Fibroblast of lung (primary cell): ENCODE data around the gene KLHL8. TPM values are rescaled to one million over a fixed set of nuclear protein-coding genes. Genes with fewer than 3 reads are reported as not detected.

Experiments
- DNase-seq, 2 donors: peaks; one replicate each; pipeline versions ENCODE4 v3.0.0 to v3.0.0-alpha.2; 2010; ENCODE audit warnings: low read depth in 2 of 2
- H2AFZ ChIP-seq: 2 replicates; pipeline ENCODE4 v1.5.1; 2012; ENCODE audit warnings: low read length, control low read depth, inconsistent platforms
- H3K27ac ChIP-seq: 2 replicates; pipeline ENCODE4 v1.5.1; 2011; ENCODE audit warnings: low read length, control low read depth; ENCODE audit not compliant: insufficient read depth
- H3K27me3 ChIP-seq: 2 replicates; pipeline ENCODE4 v1.5.1; 2011; ENCODE audit warnings: mild to moderate bottlenecking, low read length; ENCODE audit not compliant: control insufficient read depth, insufficient read depth
- H3K36me3 ChIP-seq: 2 replicates; pipeline ENCODE4 v1.5.1; 2011; ENCODE audit warnings: low read length; ENCODE audit not compliant: control insufficient read depth, insufficient read depth
- H3K4me1 ChIP-seq: 2 replicates; pipeline ENCODE4 v1.5.1; 2011; ENCODE audit warnings: low read length; ENCODE audit not compliant: control insufficient read depth, insufficient read depth; ENCODE audit errors: extremely low read depth
- H3K4me2 ChIP-seq: 2 replicates; pipeline ENCODE4 v1.5.1; 2011; ENCODE audit warnings: low read length, control low read depth; ENCODE audit not compliant: insufficient read depth; ENCODE audit errors: extremely low read depth
- H3K4me3 ChIP-seq, 4 experiments: fragments of 200-600 bp in 1 of 4; sonication (generic) in 1 of 4; replicated peaks in 1 of 4; 2 replicates each; pipeline ENCODE4 v1.5.1; 2011 to 2016; ENCODE audit warnings: low read length in 4 of 4, low read depth in 3 of 4, mild to moderate bottlenecking in 3 of 4, control low read depth in 2 of 4, inconsistent platforms in 1 of 4, mixed read lengths in 1 of 4; ENCODE audit not compliant: insufficient read depth in 1 of 4; ENCODE audit errors: control extremely low read depth in 1 of 4
- H3K79me2 ChIP-seq: 2 replicates; pipeline ENCODE4 v1.5.1; 2012; ENCODE audit warnings: mild to moderate bottlenecking, low read length, inconsistent platforms; ENCODE audit not compliant: control insufficient read depth, insufficient read depth
- H3K9ac ChIP-seq: 2 replicates; pipeline ENCODE4 v1.5.1; 2011; ENCODE audit warnings: mild to moderate bottlenecking, low read length, control low read depth; ENCODE audit not compliant: insufficient read depth
- H3K9me3 ChIP-seq: 2 replicates; pipeline ENCODE4 v1.5.1; 2012; ENCODE audit warnings: low read depth, low read length; ENCODE audit not compliant: control insufficient read depth, insufficient read depth
- H4K20me1 ChIP-seq: 2 replicates; pipeline ENCODE4 v1.5.1; 2011; ENCODE audit warnings: low read length; ENCODE audit not compliant: control insufficient read depth, insufficient read depth; ENCODE audit errors: extremely low read depth
- EZH2 ChIP-seq: IDR thresholded peaks from 2 replicates; pipeline ENCODE4 v1.5.1; 2012; ENCODE audit warnings: low read length, control low read depth, mild to moderate bottlenecking; ENCODE audit errors: missing control alignments
- polyA plus RNA-seq, 2 donors: library from polyadenylated mRNA; depleted of rRNA in 1 of 2; stranded (reverse) in 1 of 2; unstranded in 1 of 2; fragments of >200 nt; gene quantifications; 2 replicates each; pipeline ENCODE4 v1.2.1, GENCODE V29; 2011 to 2012; ENCODE audit warnings: missing spikeins in 1 of 2
- total RNA-seq: library from RNA; depleted of rRNA; stranded (reverse); fragments of >200 nt; gene quantifications from 2 replicates; pipeline ENCODE4 v1.2.1, GENCODE V29; 2014
- TF ChIP-seq, protein P1 (sequence below), 2 donors: IDR thresholded peaks in 1 of 2; conservative IDR thresholded peaks in 1 of 2; 1 replicate in 1 of 2; 2 replicates in 1 of 2; pipeline ENCODE4 v1.5.1; 2011 to 2012; ENCODE audit warnings: low read length in 2 of 2, control low read depth in 1 of 2, inconsistent platforms in 1 of 2, low read depth in 1 of 2, mild to moderate bottlenecking in 1 of 2

KLHL8 gene
- total and polyA plus RNA-seq, 2 donors (not counting 1 experiment from before 2014, with no cell fraction given) = 8.8 to 15.7 TPM

DNA sequence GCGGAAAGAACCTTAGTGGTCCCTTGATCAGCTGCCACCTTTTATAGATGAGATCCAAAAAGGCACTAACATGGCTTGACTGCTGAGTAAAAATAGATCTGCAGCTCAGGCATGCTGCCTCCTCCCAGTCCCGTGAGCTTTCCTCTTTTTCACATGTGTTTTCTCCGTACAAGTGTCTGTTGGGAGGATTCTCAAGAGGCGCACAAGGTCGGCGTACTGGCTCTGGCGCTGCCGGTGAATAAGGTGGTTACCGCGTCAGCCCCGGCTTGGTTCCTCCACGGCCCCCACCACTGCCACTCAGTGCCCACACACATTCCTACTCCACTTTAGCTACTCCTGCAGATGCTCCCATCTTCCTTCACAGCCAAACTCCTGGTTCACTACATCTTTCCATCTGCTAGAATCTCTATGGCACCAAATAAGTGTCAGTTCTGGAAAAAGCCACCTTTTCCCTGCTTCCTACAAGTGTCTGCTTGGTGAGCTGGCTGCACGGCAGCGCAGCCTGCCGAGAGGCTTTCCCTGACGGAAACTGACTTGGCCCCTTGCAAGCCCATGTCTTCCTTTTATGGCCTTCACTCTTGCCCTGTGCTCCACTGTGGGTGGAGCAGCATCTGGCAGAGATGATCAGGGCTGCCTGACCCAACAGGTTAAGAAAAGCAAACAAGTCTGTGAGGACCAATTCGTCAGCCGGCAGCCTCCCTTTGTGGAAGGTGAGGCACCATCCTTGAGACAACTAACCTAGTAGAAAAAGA lies 99.8 kb downstream of the KLHL8 start:
- peak; percentile 82 to 92 for DNase-seq
- Histone ChIP-seq H3K4me1 (peaks cover 2% of the 10 kb centered on the region), H3K27me3 (no peaks in the 10 kb centered on the region), H3K9ac (no peak overlapping the region), H3K9me3 (no peaks in the 10 kb centered on the region), H2AFZ (no peak overlapping the region), H4K20me1 (no peaks in the 10 kb centered on the region), H3K36me3 (peaks cover 2% of the 10 kb centered on the region), H3K27ac (no peak overlapping the region), H3K4me3 (no peak overlapping the region), H3K4me2 (peak overlapping the region; percentile 11), H3K79me2 (no peaks in the 10 kb centered on the region)
- TF ChIP-seq, protein P1, sequence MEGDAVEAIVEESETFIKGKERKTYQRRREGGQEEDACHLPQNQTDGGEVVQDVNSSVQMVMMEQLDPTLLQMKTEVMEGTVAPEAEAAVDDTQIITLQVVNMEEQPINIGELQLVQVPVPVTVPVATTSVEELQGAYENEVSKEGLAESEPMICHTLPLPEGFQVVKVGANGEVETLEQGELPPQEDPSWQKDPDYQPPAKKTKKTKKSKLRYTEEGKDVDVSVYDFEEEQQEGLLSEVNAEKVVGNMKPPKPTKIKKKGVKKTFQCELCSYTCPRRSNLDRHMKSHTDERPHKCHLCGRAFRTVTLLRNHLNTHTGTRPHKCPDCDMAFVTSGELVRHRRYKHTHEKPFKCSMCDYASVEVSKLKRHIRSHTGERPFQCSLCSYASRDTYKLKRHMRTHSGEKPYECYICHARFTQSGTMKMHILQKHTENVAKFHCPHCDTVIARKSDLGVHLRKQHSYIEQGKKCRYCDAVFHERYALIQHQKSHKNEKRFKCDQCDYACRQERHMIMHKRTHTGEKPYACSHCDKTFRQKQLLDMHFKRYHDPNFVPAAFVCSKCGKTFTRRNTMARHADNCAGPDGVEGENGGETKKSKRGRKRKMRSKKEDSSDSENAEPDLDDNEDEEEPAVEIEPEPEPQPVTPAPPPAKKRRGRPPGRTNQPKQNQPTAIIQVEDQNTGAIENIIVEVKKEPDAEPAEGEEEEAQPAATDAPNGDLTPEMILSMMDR (conservative IDR thresholded peaks at IDR 0.05 in 1 of 2, IDR thresholded peaks at IDR 0.05 in 1 of 2; ENCODE audit: low read depth in 1 of 2, low read length in 2 of 2) = peak in 1 of 2 donors; percentile 19
- no peak for TF ChIP-seq EZH2

DNA sequence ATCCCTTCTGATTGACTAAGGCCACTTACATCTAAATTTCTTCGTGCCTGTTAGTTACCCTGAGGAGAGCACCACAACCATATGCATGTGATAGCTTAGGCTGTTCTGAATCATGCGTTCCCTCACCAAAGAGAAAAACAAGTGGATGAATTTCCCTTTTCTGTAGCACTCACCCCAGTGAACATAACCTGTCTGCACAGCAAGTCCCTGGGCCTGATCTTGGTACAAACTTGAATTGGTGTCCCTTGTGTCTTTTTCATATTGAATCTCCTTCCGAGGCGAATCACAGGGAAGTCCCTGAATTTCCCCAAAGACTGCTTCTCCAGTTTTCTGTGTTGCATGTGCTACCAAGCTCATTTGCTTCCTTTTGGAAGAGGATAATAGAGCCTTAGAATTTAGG lies 100.4 kb downstream of the KLHL8 start:
- no peak overlapping the region for H2AFZ ChIP-seq
- peaks cover 2% of the 10 kb centered on the region for H3K4me1 ChIP-seq
- H3K27me3 ChIP-seq = no peaks in the 10 kb centered on the region
- no peaks in the 10 kb centered on the region for H4K20me1 ChIP-seq
- H3K9ac ChIP-seq = no peak overlapping the region
- no peaks in the 10 kb centered on the region for H3K9me3 ChIP-seq
- H3K36me3 ChIP-seq = peaks cover 2% of the 10 kb centered on the region
- H3K27ac ChIP-seq = no peak overlapping the region
- H3K4me3 ChIP-seq = no peak overlapping the region
- no peak for TF ChIP-seq EZH2
- TF ChIP-seq, protein P1 (conservative IDR thresholded peaks at IDR 0.05 in 1 of 2, IDR thresholded peaks at IDR 0.05 in 1 of 2; ENCODE audit: low read depth in 1 of 2, low read length in 2 of 2) = no peak
- H3K79me2 ChIP-seq = no peaks in the 10 kb centered on the region
- H3K4me2 ChIP-seq = no peak overlapping the region
- no peak for DNase-seq

DNA sequence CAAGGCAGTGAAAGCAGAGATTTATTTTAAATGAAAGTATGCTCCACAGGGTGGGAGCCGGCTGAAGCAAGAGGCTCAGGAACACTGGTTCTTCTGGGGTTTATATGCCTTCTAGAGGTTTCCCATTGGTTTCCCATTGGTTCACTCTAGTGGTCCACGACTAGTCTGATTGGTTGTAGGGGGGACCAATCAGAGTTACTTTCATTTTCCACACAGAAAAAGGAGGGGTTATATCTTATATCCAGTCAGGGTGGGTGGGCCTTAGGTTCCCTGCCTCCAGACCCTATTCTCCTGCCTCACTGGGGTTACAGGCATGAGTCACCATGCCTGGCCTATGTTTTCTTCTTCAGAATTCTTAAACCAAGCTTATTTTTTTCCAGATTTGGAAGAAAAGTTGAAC lies 101.6 kb downstream of the KLHL8 start:
- peak overlapping the region; percentile 17 for H3K27ac ChIP-seq
- H4K20me1 ChIP-seq = no peaks in the 10 kb centered on the region
- H3K9me3 ChIP-seq = no peaks in the 10 kb centered on the region
- no peaks in the 10 kb centered on the region for H3K27me3 ChIP-seq
- H3K4me2 ChIP-seq = no peak overlapping the region
- no peaks in the 10 kb centered on the region for H3K79me2 ChIP-seq
- H3K36me3 ChIP-seq = peaks cover 6% of the 10 kb centered on the region
- H3K4me3 ChIP-seq = no peak overlapping the region
- H3K9ac ChIP-seq = no peak overlapping the region
- no peak overlapping the region for H2AFZ ChIP-seq
- H3K4me1 ChIP-seq = peaks cover 2% of the 10 kb centered on the region
- no peak for TF ChIP-seq EZH2
- peak; percentile 87 to 89 for DNase-seq
